Globus pallidus (tissue), 1 donor: ENCODE data around the gene MOSMO.
A peak's percentile ranks its signal among the peaks of the same experiment; 100 is the strongest.
"Not testable (repeated sequence)": the region's sequence is repeated elsewhere in the genome, so short reads cannot be mapped to it uniquely, and the experiment has no call there.

Experiments
- DNase-seq: peaks from one replicate; pipeline ENCODE4 v3.0.0-alpha.2; 2015; ENCODE audit warnings: low spot score

Gene MOSMO

GRCh38 chr16:22003195-22003594 lies 4.7 kb upstream of the MOSMO start:
- DNase-seq: no peak

- peak; percentile 29 for DNase-seq
These were observed 3.6 kb upstream of the MOSMO start for GRCh38 chr16:22004341-22004740.

GRCh38 chr16:22005746-22006145 lies 2.2 kb upstream of the MOSMO start:
- DNase-seq: no peak

GRCh38 chr16:22006636-22007035 lies 1.3 kb upstream of the MOSMO start:
- no peak for DNase-seq

GRCh38 chr16:22007159-22007508 lies 777 bp upstream of the MOSMO start:
- peak; percentile 13 for DNase-seq

- DNase-seq: no peak
These were observed 526 bp downstream of the MOSMO start for GRCh38 chr16:22008215-22009059.

GRCh38 chr16:22010902-22011301 lies 3.0 kb downstream of the MOSMO start:
- DNase-seq: no peak

GRCh38 chr16:22012241-22012640 lies 4.3 kb downstream of the MOSMO start:
- DNase-seq: no peak

- DNase-seq: no peak
These were observed 5.6 kb downstream of the MOSMO start for GRCh38 chr16:22013486-22013885.

GRCh38 chr16:22014271-22014873 lies 6.5 kb downstream of the MOSMO start:
- DNase-seq: no peak

GRCh38 chr16:22016927-22017326 lies 9.0 kb downstream of the MOSMO start:
- no peak for DNase-seq

GRCh38 chr16:22018559-22018958 lies 10.6 kb downstream of the MOSMO start:
- no peak for DNase-seq

- DNase-seq: no peak
These were observed 14.2 kb downstream of the MOSMO start for GRCh38 chr16:22022151-22022550.

GRCh38 chr16:22023505-22023904 lies 15.6 kb downstream of the MOSMO start:
- DNase-seq: no peak

GRCh38 chr16:22024785-22025184 lies 16.9 kb downstream of the MOSMO start:
- not testable (repeated sequence) for DNase-seq

- DNase-seq: no peak
These were observed 19.7 kb downstream of the MOSMO start for GRCh38 chr16:22027633-22028032.

- DNase-seq: no peak
These were observed 21.7 kb downstream of the MOSMO start for GRCh38 chr16:22029632-22030031.

- no peak for DNase-seq
These were observed 22.3 kb downstream of the MOSMO start for GRCh38 chr16:22030087-22030812.

GRCh38 chr16:22031483-22032083 lies 23.7 kb downstream of the MOSMO start:
- DNase-seq: no peak

- no peak for DNase-seq
These were observed 26.6 kb downstream of the MOSMO start for GRCh38 chr16:22034503-22034902.

GRCh38 chr16:22035153-22035552 lies 27.2 kb downstream of the MOSMO start:
- DNase-seq: no peak

GRCh38 chr16:22043882-22044281 lies 36.0 kb downstream of the MOSMO start:
- DNase-seq: not testable (repeated sequence)

GRCh38 chr16:22045888-22046287 lies 38.0 kb downstream of the MOSMO start:
- not testable (repeated sequence) for DNase-seq
